GM19397 (cell line): ENCODE measurements around the gene FAM135A.
"Not testable (repeated sequence)": the region's sequence is repeated elsewhere in the genome, so short reads cannot be mapped to it uniquely, and the experiment has no call there.

Experiments used
- ATAC-seq: cut with Tn5 transposase; IDR thresholded peaks from one replicate; pipeline ENCODE4 v1.9.1; 2021; ENCODE audit warnings: mild to moderate bottlenecking, moderate library complexity; ENCODE audit not compliant: unreplicated experiment

The FAM135A gene

GRCh38 chr6:70396163-70396562 is 17.1 kb upstream of the FAM135A start:
- ATAC-seq = no peak

- peak; percentile 66 for ATAC-seq
Measured at GRCh38 chr6:70396796-70397729, 16.2 kb upstream of the FAM135A start.

GRCh38 chr6:70398783-70399728 is 14.3 kb upstream of the FAM135A start:
- no peak for ATAC-seq

GRCh38 chr6:70404658-70405057 is 8.7 kb upstream of the FAM135A start:
- no peak for ATAC-seq

- no peak for ATAC-seq
Measured at GRCh38 chr6:70409216-70409615, 4.1 kb upstream of the FAM135A start.

GRCh38 chr6:70411542-70412251 is 1.6 kb upstream of the FAM135A start:
- ATAC-seq = no peak

GRCh38 chr6:70412252-70413113 is 825 bp upstream of the FAM135A start:
- ATAC-seq = peak; percentile 19

- ATAC-seq = no peak
Measured at GRCh38 chr6:70413992-70414494, 735 bp downstream of the FAM135A start.

GRCh38 chr6:70414813-70415212 is 1.5 kb downstream of the FAM135A start:
- ATAC-seq = no peak

GRCh38 chr6:70415247-70415646 is 1.9 kb downstream of the FAM135A start:
- no peak for ATAC-seq

GRCh38 chr6:70415660-70416059 is 2.4 kb downstream of the FAM135A start:
- ATAC-seq = no peak

- no peak for ATAC-seq
Measured at GRCh38 chr6:70421509-70421908, 8.2 kb downstream of the FAM135A start.

- no peak for ATAC-seq
Measured at GRCh38 chr6:70423189-70424134, 10.2 kb downstream of the FAM135A start.

- ATAC-seq = no peak
Measured at GRCh38 chr6:70424291-70424690, 11.0 kb downstream of the FAM135A start.

GRCh38 chr6:70436320-70436719 is 23.0 kb downstream of the FAM135A start:
- no peak for ATAC-seq

- no peak for ATAC-seq
Measured at GRCh38 chr6:70445001-70445400, 31.7 kb downstream of the FAM135A start.

- ATAC-seq = not testable (repeated sequence)
Measured at GRCh38 chr6:70447343-70448070, 34.2 kb downstream of the FAM135A start.

GRCh38 chr6:70453899-70454298 is 40.6 kb downstream of the FAM135A start:
- ATAC-seq = not testable (repeated sequence)
